GM19193 (cell line): ENCODE data around the gene TUBGCP3.

Experiments
- POLR2A ChIP-seq: IDR thresholded peaks from 4 replicates; pipeline ENCODE4 v1.6.1; 2011; ENCODE audit not compliant: insufficient read depth, insufficient read length; ENCODE audit errors: extremely low read depth

TUBGCP3 gene

GRCh38 chr13:112489199-112489598, 98.8 kb downstream of the TUBGCP3 start:
- TF ChIP-seq POLR2A, result no peak

DNA sequence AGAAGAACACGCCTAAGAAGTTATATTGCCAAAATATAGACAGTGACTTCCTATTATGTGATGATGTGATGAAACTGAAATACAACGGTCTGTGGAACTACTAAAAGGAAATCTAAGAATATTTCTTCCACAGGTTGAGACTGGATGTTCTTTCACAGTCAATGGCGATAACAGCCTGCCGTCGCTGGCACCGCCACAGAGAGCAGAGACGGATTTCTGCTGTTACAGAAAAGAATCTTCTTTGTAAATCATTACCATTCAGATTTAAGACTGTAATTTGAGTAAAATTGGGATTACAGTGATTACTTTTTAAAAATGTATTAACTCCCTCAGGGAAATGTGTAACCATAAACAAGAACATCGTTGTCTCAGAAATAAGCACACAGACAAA, 100.8 kb downstream of the TUBGCP3 start:
- no peak for TF ChIP-seq POLR2A

DNA sequence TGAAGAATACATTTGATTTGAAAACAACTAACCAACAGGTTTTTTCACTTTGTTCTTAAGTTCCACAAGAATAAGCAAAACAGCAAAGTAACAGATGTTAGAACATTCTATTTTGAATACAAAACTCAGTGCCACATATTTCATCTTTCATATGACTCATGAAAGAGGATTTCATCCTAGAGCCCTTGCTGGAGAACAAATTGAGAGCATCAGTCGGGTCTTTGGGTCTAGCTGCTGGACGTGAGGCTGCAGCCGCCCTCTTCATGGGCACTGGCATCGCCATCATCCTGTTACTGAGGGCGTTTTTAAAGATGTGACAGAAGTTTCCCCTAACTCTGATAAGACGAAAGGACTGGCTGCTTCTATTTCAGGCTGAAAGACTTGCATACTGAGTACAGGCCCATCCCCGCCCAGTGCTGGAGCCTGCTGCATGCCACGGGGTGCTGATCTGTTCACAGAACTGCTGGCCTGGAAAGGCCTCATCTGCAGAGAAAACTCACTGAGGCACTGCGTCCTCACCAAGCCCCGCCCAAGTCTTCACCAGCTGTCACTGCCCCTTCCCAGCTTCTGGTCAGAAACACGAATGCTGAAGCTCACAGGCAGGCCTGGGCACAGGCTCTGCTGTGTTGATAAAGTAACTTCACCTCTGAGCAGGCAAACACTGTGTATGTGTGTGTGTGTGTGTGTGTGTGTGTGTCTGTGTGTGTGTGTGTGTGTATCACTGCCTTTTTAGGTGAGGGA, 101.4 kb downstream of the TUBGCP3 start:
- no peak for TF ChIP-seq POLR2A

DNA sequence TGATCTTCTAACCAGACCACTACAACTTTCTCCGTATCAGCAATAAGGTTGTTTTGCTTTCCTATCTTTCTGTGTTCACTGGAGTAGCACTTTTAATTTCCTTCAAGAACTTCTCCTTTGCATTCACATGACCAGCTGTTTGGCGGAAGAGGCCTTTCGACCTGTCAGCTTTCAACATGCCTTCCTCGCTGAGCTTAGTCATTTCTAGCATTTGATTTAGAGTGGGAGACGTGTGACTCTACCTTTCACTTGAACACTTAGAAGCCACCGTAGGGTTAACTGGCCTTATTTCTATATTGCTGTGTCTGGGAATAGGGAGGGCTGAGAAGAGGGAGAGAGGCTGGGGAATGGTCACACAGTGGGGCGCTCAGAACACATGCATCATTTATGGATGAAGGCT, 104.7 kb downstream of the TUBGCP3 start:
- no peak for TF ChIP-seq POLR2A

DNA sequence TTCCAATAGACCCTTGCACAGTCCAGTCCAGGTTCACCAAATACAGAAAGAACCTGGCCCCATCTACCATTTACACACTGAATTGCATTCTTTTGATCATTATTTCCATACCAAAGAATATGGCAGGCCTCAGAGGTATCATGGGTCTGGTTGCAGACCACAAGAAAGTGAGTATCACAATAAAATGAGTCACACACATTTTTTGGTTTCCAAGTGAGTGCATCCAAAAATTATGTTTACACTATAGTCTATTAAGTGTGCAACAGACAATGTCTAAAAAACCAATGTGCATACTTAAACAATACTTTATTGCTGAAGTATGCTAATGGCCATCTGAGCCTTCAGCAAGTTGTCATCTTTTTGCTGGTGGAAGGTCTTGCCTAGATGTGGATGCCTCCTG, 106.5 kb downstream of the TUBGCP3 start:
- TF ChIP-seq POLR2A, result no peak

DNA sequence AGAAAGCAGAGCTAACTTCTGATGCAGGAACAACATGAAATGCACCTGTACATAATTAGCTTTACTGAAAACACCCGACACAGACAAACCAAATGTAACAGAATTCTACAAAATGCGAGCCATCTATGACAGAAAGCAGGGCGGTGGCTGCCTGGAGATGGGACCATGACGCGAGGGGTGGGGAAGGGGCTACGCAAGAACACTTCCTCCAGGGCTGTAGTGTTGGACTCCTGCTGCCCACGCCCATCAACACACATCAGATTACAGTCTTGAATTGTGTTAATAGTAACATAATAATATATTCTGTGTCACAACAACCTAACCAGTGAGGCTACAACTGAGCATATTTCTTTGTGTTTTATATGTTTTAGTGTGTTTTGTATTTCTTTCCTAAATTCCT, 108.6 kb downstream of the TUBGCP3 start:
- no peak for TF ChIP-seq POLR2A

DNA sequence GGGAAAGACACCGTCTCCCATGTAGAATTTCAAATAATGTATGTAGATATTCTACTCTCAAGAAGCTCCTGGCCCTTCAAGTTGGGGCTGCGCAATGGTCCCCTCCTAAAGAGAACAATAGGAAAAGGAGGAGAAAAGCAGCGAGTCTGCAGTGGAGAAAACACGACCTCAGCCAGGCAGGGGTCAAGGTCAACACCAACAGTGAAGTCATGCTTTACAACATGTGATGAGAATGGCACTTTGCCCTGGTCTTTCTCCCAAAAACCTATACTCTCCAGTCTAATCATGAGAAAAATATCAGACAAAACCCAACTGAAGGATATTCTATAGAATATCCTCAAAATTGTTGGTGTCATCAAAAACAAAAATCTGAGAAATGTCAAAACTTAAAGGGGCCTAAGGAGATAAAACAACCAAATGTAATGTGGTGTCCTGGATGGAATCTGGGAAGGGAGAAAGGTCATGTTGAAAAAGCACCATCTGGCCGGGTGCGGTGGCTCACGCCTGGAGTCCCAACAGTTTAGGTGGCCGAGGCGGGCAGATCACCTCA, 110.8 kb downstream of the TUBGCP3 start:
- no peak for TF ChIP-seq POLR2A

GRCh38 chr13:112475889-112476288, 112.1 kb downstream of the TUBGCP3 start:
- no peak for TF ChIP-seq POLR2A

DNA sequence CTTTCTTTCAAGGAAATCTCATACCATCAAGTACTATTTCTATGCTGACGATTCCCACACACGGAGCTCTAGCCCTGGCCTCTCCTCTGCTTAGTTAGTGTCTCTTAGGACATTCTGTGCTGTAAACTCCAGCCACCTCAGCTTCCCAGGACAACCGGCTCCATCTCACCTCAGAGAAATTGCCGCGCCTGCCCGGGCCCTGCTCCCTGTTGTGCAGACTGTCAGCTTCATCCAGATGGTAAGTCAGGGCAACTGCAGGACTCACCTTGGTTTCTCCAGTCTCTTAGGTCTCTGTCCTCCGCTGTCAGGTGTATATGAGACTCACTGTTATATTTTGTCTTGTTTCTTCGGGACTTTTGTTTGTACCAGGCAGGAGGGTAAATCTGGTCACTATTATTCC, 113.1 kb downstream of the TUBGCP3 start:
- TF ChIP-seq POLR2A, result no peak

DNA sequence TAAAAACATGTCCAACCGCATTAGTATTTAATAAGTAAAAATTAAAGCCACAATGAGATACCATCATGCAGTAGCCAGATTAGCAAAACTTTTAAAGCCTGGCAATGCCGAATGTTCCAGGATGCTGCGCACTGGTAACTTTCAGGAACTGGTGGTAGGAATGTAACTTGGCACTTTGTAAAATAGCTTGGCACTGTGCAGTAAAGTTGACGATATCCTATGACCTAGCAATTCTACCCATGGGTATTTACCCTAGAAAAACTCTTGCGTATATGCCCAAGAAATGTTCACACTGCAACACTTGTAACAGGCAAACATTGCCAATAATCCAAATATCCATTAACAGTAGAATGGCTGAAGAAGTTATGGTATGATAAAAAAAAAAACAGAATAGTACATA, 114.1 kb downstream of the TUBGCP3 start:
- TF ChIP-seq POLR2A, result no peak

DNA sequence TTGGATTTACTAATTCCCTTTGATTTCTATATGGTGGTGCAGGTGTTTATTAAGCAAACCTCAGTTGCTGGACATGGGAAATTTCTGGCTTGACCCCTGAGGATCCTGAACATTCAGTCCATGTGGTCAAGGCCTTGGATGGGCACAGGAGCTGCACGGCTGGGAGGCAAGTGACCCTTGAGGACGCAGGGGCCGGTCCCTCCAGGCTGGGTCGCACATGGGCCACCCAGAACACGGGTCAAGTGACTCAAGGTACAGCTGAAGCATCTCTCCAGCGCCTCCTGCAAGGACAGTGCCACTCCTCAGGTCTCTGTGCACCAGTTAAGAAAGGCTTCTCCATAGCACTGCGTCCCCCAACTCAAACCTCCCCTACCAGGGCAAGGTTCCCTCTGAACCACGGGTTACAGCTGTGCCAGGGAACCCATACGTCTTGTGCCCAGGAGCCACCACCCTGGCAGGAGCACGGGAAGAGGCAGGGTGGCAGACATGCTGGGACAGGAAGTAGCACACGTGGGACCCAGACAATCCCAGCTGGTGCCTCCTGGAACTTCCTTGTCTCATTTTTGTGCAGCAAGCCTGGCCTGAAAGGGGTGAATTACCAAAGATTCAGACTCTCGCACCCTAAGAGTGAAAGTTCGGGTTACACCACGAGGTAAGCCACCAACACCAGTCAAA, 118.7 kb downstream of the TUBGCP3 start:
- no peak for TF ChIP-seq POLR2A

- TF ChIP-seq POLR2A, result no peak
Measured at GRCh38 chr13:112468069-112468468, 119.9 kb downstream of the TUBGCP3 start.

- TF ChIP-seq POLR2A, result no peak
Measured at GRCh38 chr13:112467236-112467635, 120.7 kb downstream of the TUBGCP3 start.

DNA sequence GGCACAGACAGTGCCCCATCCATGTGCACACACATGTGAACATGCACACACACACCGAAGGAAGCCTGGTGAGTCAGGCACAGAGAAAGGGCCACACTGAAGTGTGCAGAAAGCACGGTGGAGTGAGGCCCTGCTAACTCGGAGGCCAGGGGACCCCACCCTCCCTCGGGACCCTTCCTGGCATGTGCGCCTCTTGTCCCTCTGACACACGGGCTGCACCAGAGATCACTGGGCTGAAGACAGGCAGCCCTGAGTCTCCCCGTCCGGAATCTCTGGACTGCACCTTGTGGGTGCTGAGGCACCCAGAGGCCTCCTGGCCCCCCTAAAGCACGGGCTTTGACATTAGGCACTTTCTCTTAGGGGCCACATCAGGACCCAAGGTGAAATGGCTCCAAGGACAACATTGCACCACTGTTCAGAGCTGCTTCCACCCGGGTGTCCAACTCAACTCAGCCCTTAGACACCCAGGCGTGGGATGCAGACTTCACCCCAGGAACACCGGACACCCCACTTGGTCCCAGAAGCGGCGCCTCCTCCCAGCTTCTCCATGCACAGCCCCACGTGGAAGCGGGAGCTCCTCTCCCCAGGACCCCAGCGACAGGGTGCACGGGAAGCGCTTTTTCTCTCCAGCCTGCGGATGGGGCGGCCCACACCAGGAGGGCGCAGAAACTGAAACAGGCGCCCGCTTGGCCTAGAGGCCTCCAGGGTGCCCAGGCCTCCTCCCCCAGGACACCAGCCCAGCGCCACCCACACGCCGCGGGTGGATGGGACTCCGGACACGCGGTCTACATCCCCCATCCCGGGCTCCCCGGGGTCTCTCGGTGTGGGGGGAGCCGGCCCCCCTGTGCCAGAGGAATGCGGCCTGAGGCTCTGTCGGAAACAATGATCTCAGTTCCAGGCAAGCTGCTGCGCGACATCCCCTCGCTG, 121.6 kb downstream of the TUBGCP3 start:
- TF ChIP-seq POLR2A, result no peak

GRCh38 chr13:112465251-112466131, 122.5 kb downstream of the TUBGCP3 start:
- TF ChIP-seq POLR2A, result no peak

- no peak for TF ChIP-seq POLR2A
Measured at GRCh38 chr13:112464720-112465119, 123.2 kb downstream of the TUBGCP3 start.
